GM10847 (cell line): Measurements from ENCODE around the gene NEK4.

Experiments
- POLR2A ChIP-seq: IDR thresholded peaks from 2 replicates; pipeline ENCODE4 v1.6.1; 2011; ENCODE audit not compliant: insufficient read length; ENCODE audit errors: extremely low read depth

The NEK4 gene

GRCh38 chr3:52710512-52710911 is 60.2 kb downstream of the NEK4 start:
- TF ChIP-seq POLR2A: no peak

GRCh38 chr3:52707585-52707984 is 63.2 kb downstream of the NEK4 start:
- no peak for TF ChIP-seq POLR2A

GRCh38 chr3:52705688-52706686 is 64.8 kb downstream of the NEK4 start, which contains the start of the genes GLT8D1 and SPCS1:
Gene GLT8D1, minus strand, starts transcription at chr3:52705791. Its CDS starts 5,331 bp downstream, at chr3:52700460.
Gene SPCS1, plus strand, starts transcription at chr3:52706106. Its CDS starts 141 bp downstream, at chr3:52706247.
- TF ChIP-seq POLR2A: peak; percentile 87

GRCh38 chr3:52705438-52705687 is 65.4 kb downstream of the NEK4 start:
- TF ChIP-seq POLR2A: no peak

- no peak for TF ChIP-seq POLR2A
These were observed 65.9 kb downstream of the NEK4 start for GRCh38 chr3:52704611-52705437.

- TF ChIP-seq POLR2A: no peak
These were observed 67.4 kb downstream of the NEK4 start for GRCh38 chr3:52703341-52703740.

GRCh38 chr3:52697632-52697965 is 73.1 kb downstream of the NEK4 start:
- no peak for TF ChIP-seq POLR2A

- TF ChIP-seq POLR2A: no peak
These were observed 73.7 kb downstream of the NEK4 start for GRCh38 chr3:52696830-52697631.

- TF ChIP-seq POLR2A: no peak
These were observed 74.7 kb downstream of the NEK4 start for GRCh38 chr3:52695798-52696671.

GRCh38 chr3:52694528-52695189 is 76.1 kb downstream of the NEK4 start:
- no peak for TF ChIP-seq POLR2A

- TF ChIP-seq POLR2A: no peak
These were observed 77.7 kb downstream of the NEK4 start for GRCh38 chr3:52693071-52693470.

- TF ChIP-seq POLR2A: no peak
These were observed 80.2 kb downstream of the NEK4 start for GRCh38 chr3:52690560-52690959.

- no peak for TF ChIP-seq POLR2A
These were observed 81.6 kb downstream of the NEK4 start for GRCh38 chr3:52689151-52689550.

- TF ChIP-seq POLR2A: no peak
These were observed 82.5 kb downstream of the NEK4 start for GRCh38 chr3:52688266-52688665.
